HG02678 (cell line): Measurements from ENCODE around the gene CIZ1.

Experiments used
- ATAC-seq: cut with Tn5 transposase; IDR thresholded peaks from one replicate; pipeline ENCODE4 v1.9.1; 2021; ENCODE audit warnings: mild to moderate bottlenecking, moderate library complexity; ENCODE audit not compliant: unreplicated experiment

Gene CIZ1

DNA sequence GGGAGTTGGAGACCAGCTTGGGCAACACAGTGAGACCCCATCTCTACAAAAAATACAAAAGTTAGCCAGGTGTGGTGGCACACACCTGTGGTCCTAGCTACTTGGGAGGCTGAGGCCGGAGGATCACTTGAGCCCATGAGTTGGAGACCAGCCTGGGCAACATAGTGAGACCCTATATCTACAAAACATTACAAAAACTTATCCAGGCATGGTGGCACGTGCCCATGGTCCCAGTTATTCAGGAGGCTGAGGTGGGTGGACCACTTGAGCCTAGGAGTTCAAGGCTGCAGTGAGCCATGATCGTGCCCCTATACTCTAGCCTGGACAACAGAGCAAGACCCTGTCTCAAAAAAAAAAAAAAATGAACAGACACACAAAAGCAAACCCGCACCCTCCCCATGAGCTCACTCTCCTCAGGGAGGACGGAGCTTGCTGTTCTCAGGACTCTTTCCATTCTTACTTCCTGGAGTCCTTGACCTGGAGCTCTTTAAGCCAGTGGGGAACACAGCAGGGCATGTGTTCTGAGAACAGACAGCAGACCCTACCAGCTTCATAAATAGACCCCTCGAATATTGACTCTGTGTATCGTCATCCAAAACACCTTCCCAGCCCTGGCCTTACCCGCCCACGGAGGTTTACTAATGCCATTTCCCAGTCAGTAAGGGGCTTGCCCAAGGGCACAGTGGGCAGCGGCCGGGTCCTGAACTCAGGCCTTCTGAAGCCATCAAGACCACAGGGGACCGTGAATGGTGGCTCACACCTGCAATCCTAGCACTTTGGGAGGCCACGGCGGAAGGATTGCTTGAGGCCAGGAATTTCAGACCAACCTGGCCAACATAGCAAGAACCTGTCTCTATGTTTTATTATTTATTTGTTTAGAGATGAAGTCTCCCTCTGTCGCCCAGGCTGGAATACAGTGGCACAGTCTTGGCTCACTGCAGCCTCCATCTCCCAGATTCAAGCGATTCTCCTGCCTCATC lies 75.0 kb downstream of the CIZ1 start:
- ATAC-seq = no peak
